AG09309 (cell line): ENCODE data around the gene RRAGD.

ENCODE experiments used
- DNase-seq: peaks from one replicate; pipeline ENCODE4 v3.0.0-alpha.2; 2010; ENCODE audit warnings: low read depth
- H3K4me3 ChIP-seq: 2 replicates; pipeline ENCODE4 v1.5.1; 2011; ENCODE audit warnings: mild to moderate bottlenecking, low read depth, low read length, moderate library complexity; ENCODE audit not compliant: control insufficient read depth
- TF ChIP-seq, protein P1 (sequence below): IDR thresholded peaks from 2 replicates; pipeline ENCODE4 v1.5.1; 2011; ENCODE audit warnings: mild to moderate bottlenecking, low read depth, low read length, inconsistent platforms; ENCODE audit not compliant: insufficient read depth, control insufficient read depth; ENCODE audit errors: missing control alignments

RRAGD gene

DNA sequence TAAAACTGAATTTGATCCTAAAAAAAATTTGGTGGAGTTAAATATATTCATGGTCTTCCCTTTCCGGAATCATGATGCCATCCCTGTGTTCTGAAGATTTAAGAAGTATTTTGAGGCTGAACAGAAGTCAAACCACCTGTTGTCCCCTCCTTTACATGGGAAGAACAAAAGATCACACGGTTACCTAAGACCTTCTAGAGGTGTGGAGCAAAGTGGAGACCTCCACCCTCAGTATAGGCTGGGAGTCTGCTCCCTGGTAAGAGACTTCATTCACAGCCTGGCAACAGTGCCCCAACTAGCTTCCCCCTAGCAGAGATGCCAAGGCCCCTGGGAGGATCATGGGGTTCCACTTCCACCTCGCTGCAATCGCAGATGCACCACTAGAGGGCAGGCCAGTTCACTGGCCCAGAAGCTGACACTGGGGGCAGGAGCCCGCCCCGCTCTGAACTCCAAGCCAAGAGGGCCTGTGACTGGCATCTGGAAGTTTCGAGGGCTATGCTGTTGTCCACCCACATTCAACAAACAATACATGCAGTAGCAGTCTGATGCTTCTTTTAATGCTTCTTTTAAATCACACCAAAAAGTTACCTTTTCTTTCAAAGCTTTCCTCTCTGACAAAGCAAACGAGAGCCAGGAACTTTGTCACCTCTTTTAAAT is 40.1 kb downstream of the RRAGD start:
- TF ChIP-seq, protein P1, sequence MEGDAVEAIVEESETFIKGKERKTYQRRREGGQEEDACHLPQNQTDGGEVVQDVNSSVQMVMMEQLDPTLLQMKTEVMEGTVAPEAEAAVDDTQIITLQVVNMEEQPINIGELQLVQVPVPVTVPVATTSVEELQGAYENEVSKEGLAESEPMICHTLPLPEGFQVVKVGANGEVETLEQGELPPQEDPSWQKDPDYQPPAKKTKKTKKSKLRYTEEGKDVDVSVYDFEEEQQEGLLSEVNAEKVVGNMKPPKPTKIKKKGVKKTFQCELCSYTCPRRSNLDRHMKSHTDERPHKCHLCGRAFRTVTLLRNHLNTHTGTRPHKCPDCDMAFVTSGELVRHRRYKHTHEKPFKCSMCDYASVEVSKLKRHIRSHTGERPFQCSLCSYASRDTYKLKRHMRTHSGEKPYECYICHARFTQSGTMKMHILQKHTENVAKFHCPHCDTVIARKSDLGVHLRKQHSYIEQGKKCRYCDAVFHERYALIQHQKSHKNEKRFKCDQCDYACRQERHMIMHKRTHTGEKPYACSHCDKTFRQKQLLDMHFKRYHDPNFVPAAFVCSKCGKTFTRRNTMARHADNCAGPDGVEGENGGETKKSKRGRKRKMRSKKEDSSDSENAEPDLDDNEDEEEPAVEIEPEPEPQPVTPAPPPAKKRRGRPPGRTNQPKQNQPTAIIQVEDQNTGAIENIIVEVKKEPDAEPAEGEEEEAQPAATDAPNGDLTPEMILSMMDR, result peak; percentile 93
- H3K4me3 ChIP-seq, result no peak overlapping the region
- DNase-seq, result no peak

DNA sequence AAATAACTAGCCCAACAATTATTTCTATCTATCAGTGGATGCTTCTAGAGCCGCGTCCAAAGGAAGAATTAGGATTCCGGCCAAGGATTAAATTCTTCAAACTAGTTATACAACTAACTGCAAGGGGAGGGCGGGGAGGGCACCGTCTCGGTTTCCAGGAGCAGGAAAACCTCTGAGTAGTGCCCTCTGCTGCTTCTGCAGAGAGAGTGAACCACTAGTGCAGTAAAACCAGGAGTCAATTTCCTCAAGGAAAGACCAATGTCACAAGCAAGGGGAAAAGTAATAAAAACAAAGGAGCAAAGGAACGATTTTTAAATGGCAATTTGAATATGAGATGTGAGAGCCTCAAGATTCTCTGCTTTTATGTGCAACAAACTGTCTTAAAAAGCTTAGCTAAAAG is 43.1 kb downstream of the RRAGD start:
- TF ChIP-seq, protein P1, result peak; percentile 64
- H3K4me3 ChIP-seq, result no peak overlapping the region
- DNase-seq, result no peak

DNA sequence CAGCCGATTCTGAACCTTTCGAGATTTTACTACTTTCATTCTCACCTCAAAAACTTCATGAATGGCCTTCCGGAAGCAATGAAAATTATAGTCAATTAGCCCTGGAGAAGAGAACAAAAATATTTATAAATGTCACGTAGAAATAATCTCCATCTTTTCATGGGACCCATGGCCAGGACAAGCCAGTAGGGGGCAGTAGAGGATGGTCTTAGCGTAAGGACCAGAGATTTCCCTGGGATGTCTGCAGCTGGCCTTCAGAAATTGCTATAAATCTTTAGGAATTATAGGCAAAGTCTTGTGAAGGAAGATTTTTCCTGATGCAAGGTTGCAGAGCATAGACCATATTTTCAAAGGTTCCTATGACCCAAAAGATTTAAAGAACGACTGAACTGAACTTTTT is 44.0 kb downstream of the RRAGD start:
- TF ChIP-seq, protein P1, result peak; percentile 82
- no peak for DNase-seq
- no peak overlapping the region for H3K4me3 ChIP-seq

DNA sequence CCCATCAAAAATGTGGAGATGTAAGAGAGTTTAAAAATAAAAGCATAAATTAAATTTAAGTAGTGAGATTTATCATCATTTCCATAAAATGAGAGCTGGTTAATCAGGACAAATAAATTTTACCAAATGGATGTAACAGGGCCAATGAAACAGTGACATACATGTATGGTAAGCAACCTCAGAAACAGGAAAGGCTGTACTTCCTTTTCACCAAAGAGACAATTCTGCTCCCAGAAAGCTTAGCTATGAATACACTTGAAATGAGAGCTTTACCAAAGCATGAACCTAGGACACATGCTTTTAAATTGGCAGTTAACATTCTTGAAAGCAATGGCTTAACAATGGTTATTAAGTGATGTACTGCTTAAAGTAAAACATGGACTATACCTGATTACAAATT is 47.5 kb downstream of the RRAGD start:
- no peak overlapping the region for H3K4me3 ChIP-seq

DNA sequence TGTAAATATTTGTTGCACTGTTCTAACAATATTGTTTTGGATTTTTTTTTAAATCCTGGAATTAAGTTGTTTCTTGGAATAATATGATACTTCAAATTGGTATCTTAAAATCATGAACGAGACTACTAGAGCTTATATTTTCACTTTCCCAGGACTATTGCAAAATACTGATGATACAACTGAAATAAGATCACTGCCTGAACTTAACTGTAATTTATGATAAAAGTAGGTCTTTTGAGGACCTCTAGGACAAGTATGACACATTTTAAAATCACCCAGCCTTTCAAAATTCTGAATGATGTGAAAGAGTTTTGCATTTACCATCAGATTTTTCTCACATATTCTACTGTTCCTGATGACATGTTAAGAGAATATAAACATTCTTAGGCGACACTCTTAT is 50.9 kb downstream of the RRAGD start:
- H3K4me3 ChIP-seq, result no peak overlapping the region
- no peak for DNase-seq
- TF ChIP-seq, protein P1, result no peak

More for the DNA sequence above, 47.5 kb downstream of the RRAGD start:
- DNase-seq, result no peak
- TF ChIP-seq, protein P1, result no peak

DNA sequence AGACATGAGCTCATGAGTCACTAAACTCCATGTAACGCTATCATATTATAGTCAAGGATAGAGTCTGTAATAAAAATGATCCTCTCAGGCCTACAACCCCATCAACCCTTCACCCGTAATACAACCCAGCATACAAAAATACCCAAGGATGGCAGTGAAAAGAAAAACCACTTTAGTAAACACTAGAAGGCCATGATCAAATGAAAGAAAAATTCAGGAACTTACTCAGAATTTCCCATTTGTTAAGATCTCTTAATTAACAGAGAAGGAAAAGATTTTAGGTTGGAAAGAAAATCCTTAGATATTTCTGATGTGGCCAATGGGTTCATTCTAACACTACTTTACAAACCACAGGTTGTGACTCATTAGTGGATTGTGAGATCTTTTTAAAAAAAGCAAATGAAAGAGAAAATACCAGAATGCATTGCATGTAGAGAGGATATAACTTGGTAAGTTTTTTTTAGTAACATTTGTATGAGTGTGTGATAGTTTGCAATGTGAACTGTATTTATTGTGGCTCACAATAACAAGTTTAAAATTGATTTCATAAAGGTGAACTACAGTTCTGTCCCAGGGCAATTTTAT is 51.6 kb downstream of the RRAGD start:
- no peak overlapping the region for H3K4me3 ChIP-seq
- TF ChIP-seq, protein P1, result no peak
- DNase-seq, result no peak
